Sigmoid colon (tissue), 7 donors: ENCODE data around the gene THSD7A. TPM values are rescaled to one million over a fixed set of nuclear protein-coding genes. Genes with fewer than 3 reads are reported as not detected.

ENCODE experiments used
- DNase-seq: peaks from one replicate; pipeline ENCODE4 v3.0.0-alpha.2; 2019
- H3K27ac ChIP-seq, 4 donors: fragments of 200-600 bp; sonication (generic); one replicate each; pipeline ENCODE4 v1.5.1; 2016 to 2019; ENCODE audit warnings: mild to moderate bottlenecking in 1 of 4
- H3K27me3 ChIP-seq, 3 donors: fragments of 200-600 bp; sonication (generic); one replicate each; pipeline ENCODE4 v1.5.1; 2019; ENCODE audit warnings: mild to moderate bottlenecking in 1 of 3
- H3K36me3 ChIP-seq, 4 donors: fragments of 200-600 bp; sonication (generic); one replicate each; pipeline ENCODE4 v1.5.1; 2016 to 2019
- H3K4me1 ChIP-seq, 4 donors: fragments of 200-600 bp; sonication (generic); one replicate each; pipeline ENCODE4 v1.5.1; 2017 to 2019
- H3K4me3 ChIP-seq, 4 donors: fragments of 200-600 bp; sonication (generic); one replicate each; pipeline ENCODE4 v1.5.1; 2017 to 2019; ENCODE audit warnings: mild to moderate bottlenecking in 2 of 4, moderate library complexity in 1 of 4
- H3K9me3 ChIP-seq, 4 donors: fragments of 200-600 bp in 3 of 4; sonication (generic) in 3 of 4; one replicate each; pipeline versions ENCODE4 v1.5.1 to v1.6.1; 2013 to 2019
- EP300 ChIP-seq, 4 donors: sonication (generic); formaldehyde crosslinking; IDR thresholded peaks; one replicate each; pipeline ENCODE4 v1.6.1; 2017; ENCODE audit warnings: antibody characterized with exemption in 4 of 4
- POLR2A ChIP-seq, 2 donors: fragments of 450-650 bp; IDR thresholded peaks; one replicate each; pipeline ENCODE4 v1.6.1; 2016; ENCODE audit warnings: antibody characterized with exemption in 2 of 2, mild to moderate bottlenecking in 2 of 2, moderate library complexity in 2 of 2
- POLR2AphosphoS5 ChIP-seq, 4 donors: sonication (generic); formaldehyde crosslinking; IDR thresholded peaks; one replicate each; pipeline ENCODE4 v1.6.1; 2017; ENCODE audit warnings: antibody characterized with exemption in 4 of 4
- WGBS, 2 donors: extraction: QIAGEN DNeasy Blood & Tissue Kit; methylation state at CpG; one replicate each; pipeline ENCODE4 v1.1.7; 2013; 5-methylcytosine and 5-hydroxymethylcytosine counted together
- intact Hi-C: fragments of 100-400 bp; cut with DNase I; formaldehyde crosslinking; loops from one replicate; pipeline ENCODE4 v1.15.1; 2023
- polyA plus RNA-seq, 3 donors: library from polyadenylated mRNA; stranded (reverse); fragments of 200-250 nt; gene quantifications; one replicate each; pipeline ENCODE4 v1.2.3, GENCODE V29; 2013
- total RNA-seq, 4 donors: library from RNA; depleted of rRNA; stranded (reverse); fragments of >200 nt; gene quantifications; one replicate each; pipeline ENCODE4 v1.1.0, GENCODE V29; 2016
- TF ChIP-seq, protein P1 (sequence below), 4 experiments: fragments of 450-650 bp in 3 of 4; fragments of 200-600 bp in 1 of 4; IDR thresholded peaks; one replicate each; pipeline ENCODE4 v1.5.1; 2016 to 2019; ENCODE audit warnings: antibody characterized with exemption in 4 of 4, mild to moderate bottlenecking in 3 of 4, moderate library complexity in 2 of 4
- donor health status: healthy with polysubstance abuse.
- donor health status: Bipolar disorder and iron deficiency.
- donor health status: healthy.

THSD7A gene
- total and polyA plus RNA-seq, 7 donors: under 0.01 to 6.9 (median 5.0) TPM

DNA sequence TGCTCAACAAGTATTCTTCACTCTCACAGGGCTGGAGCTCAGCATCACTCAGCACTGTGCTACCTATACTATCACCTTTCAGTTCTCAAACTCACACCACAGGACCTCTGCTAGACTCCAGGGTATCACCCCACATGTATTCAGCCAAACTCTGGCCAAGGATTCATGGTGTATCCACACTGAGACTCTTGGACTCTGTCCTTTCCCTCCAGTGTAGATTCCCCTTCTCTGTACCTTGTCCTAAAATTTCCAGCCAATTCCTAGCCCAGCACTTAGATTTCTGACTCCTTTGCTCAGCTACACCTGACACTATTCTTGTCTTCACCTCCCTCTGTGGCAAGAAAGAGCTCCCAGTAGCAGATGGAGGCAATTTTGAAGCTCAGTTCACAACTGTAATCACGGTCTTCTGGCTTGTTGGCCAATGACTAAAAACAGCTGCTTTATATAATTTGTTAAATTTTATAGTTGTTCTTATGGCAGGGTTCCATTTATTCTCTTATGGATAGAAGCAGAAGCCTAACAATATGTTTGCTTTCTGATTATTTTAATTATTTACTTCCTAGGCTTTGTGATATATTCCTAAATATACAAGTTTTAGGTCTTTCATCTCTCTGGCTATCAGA lies 258.8 kb downstream of the THSD7A start:
- no peaks in the 10 kb centered on the region for H3K36me3 ChIP-seq
- 41 to 60% methylated on average over 1 of the region's 1 CpG for WGBS, 2 donors
- intact Hi-C loops: no loop called here
- TF ChIP-seq, protein P1, sequence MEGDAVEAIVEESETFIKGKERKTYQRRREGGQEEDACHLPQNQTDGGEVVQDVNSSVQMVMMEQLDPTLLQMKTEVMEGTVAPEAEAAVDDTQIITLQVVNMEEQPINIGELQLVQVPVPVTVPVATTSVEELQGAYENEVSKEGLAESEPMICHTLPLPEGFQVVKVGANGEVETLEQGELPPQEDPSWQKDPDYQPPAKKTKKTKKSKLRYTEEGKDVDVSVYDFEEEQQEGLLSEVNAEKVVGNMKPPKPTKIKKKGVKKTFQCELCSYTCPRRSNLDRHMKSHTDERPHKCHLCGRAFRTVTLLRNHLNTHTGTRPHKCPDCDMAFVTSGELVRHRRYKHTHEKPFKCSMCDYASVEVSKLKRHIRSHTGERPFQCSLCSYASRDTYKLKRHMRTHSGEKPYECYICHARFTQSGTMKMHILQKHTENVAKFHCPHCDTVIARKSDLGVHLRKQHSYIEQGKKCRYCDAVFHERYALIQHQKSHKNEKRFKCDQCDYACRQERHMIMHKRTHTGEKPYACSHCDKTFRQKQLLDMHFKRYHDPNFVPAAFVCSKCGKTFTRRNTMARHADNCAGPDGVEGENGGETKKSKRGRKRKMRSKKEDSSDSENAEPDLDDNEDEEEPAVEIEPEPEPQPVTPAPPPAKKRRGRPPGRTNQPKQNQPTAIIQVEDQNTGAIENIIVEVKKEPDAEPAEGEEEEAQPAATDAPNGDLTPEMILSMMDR (IDR thresholded peaks at IDR 0.05): no peak
- no peak for TF ChIP-seq EP300 (IDR thresholded peaks at IDR 0.05)
- no peak for TF ChIP-seq POLR2AphosphoS5 (IDR thresholded peaks at IDR 0.05)
- TF ChIP-seq POLR2A (IDR thresholded peaks at IDR 0.05): no peak
- H3K4me1 ChIP-seq: no peaks in the 10 kb centered on the region
- H3K27ac ChIP-seq: no peak overlapping the region
- no peak overlapping the region for H3K4me3 ChIP-seq
- no peak for DNase-seq
- no peaks in the 10 kb centered on the region for H3K9me3 ChIP-seq
- H3K27me3 ChIP-seq: no peaks in the 10 kb centered on the region

DNA sequence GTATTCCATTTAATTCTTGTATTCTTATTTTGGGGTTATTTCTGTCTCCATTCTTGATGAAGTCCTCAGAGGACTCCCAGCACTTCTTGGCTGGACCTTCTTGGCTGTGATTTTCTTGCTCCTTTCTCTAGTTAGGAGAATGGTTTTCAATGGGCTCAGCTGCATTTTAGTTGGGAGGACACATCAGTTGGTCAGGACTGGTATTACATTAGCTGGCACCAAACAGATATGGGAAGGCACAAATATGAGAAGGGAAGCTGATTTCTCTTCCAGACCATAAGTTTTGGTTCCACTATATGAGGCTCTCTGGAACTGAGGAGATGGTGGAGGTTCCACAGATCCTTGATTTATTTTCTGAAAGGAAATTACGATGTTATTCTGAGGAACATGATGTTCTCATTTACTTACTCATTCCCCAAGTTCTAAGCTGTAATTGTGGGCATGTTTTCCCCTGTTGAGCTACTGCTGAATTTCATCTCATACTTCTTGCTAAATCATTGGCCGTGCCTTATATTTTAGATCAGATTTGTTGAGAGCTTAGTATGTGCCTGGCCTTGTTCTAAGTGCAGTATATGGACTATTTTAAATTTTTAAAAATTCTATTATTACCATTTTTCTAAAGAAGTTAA lies 261.0 kb downstream of the THSD7A start:
- Histone ChIP-seq H3K4me3 (no peak overlapping the region), H3K27ac (no peak overlapping the region), H3K9me3 (no peaks in the 10 kb centered on the region), H3K4me1 (no peaks in the 10 kb centered on the region), H3K36me3 (no peaks in the 10 kb centered on the region), H3K27me3 (no peaks in the 10 kb centered on the region)
- TF ChIP-seq EP300 (IDR thresholded peaks at IDR 0.05): no peak
- TF ChIP-seq, protein P1 (IDR thresholded peaks at IDR 0.05): no peak
- no peak for TF ChIP-seq POLR2A (IDR thresholded peaks at IDR 0.05)
- no peak for TF ChIP-seq POLR2AphosphoS5 (IDR thresholded peaks at IDR 0.05)
- intact Hi-C loops: no loop called here
- 91 to 94% methylated on average over 2 of the region's 2 CpGs for WGBS, 2 donors
- no peak for DNase-seq

DNA sequence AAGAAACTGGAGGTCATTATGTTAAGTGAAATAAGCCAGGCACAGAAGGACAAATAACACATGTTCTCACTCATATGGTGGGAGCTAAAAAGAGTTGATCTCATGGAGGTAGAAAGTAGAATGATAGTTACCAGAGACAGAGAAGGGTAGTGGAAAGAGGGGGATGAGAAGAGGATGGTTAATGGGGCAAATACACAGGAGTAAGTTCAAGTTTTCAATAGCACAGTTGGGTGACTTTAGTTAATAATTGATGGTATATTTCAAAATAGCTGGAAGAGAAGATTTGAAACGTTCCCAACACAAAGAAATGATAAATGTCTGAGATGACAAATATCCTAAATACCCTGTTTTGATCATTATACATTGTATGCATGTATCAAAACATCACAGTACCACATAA lies 261.8 kb downstream of the THSD7A start:
- no peak for DNase-seq
- Histone ChIP-seq H3K36me3 (no peaks in the 10 kb centered on the region), H3K4me1 (no peaks in the 10 kb centered on the region), H3K27ac (no peak overlapping the region), H3K27me3 (no peaks in the 10 kb centered on the region), H3K9me3 (no peaks in the 10 kb centered on the region), H3K4me3 (no peak overlapping the region)
- TF ChIP-seq POLR2A (IDR thresholded peaks at IDR 0.05): no peak
- TF ChIP-seq POLR2AphosphoS5 (IDR thresholded peaks at IDR 0.05): no peak
- TF ChIP-seq, protein P1 (IDR thresholded peaks at IDR 0.05): no peak
- TF ChIP-seq EP300 (IDR thresholded peaks at IDR 0.05): no peak
- intact Hi-C loops: no loop called here
- WGBS, 2 donors: 17 to 44% methylated on average over 1 of the region's 1 CpG

DNA sequence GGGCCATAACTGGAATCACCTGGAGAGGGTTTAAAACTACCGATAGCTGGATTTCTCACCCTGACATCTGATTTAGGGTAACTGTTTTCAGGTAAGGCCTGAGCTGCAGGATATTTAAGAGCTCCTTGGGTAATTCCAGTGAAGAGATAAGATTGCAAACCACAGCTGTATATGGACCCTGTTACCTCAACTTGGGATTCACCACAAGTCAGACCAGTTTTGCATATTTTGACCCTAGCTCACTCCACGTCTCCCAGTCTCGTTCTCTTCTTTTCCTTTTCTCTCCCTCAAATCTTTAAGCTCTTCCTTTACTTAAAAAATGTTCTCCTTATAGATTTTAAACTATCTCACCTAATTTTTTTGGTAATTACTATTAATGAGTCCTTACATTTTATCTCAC lies 264.4 kb downstream of the THSD7A start:
- Histone ChIP-seq H3K4me3 (no peak overlapping the region), H3K4me1 (no peaks in the 10 kb centered on the region), H3K27me3 (no peaks in the 10 kb centered on the region), H3K27ac (no peak overlapping the region), H3K36me3 (no peaks in the 10 kb centered on the region), H3K9me3 (no peaks in the 10 kb centered on the region)
- intact Hi-C loops: no loop called here
- no peak for TF ChIP-seq EP300 (IDR thresholded peaks at IDR 0.05)
- TF ChIP-seq, protein P1 (IDR thresholded peaks at IDR 0.05): no peak
- TF ChIP-seq POLR2AphosphoS5 (IDR thresholded peaks at IDR 0.05): no peak
- no peak for TF ChIP-seq POLR2A (IDR thresholded peaks at IDR 0.05)
- 82 to 86% methylated on average over 3 of the region's 3 CpGs for WGBS, 2 donors
- no peak for DNase-seq
